ENCODE data around the gene UCP3. TPM values are rescaled to one million over a fixed set of nuclear protein-coding genes. Genes with fewer than 3 reads are reported as not detected.

Gene UCP3
- total RNA-seq, 1 experiment from 2014 or later, result 1.2 TPM

GRCh38 chr11:74024261-74025029 is 15.6 kb upstream of the UCP3 start:
- DNase-seq, result no peak
- H3K27me3 ChIP-seq, result no peaks in the 10 kb centered on the region
- no peak overlapping the region for H3K27ac ChIP-seq
- H3K4me1 ChIP-seq, result no peaks in the 10 kb centered on the region
- H3K36me3 ChIP-seq, result no peaks in the 10 kb centered on the region; the same call in 1 of the 2 replicates
- no peaks in the 10 kb centered on the region for H3K9me3 ChIP-seq (replicated peaks)
- no peak overlapping the region for H3K4me3 ChIP-seq

GRCh38 chr11:74023276-74023675 is 14.4 kb upstream of the UCP3 start:
- Histone ChIP-seq H3K4me1 (no peaks in the 10 kb centered on the region), H3K4me3 (no peak overlapping the region), H3K9me3 (replicated peaks) (no peaks in the 10 kb centered on the region), H3K27ac (no peak overlapping the region), H3K36me3 (no peaks in the 10 kb centered on the region; the same call in 1 of the 2 replicates), H3K27me3 (no peaks in the 10 kb centered on the region)
- no peak for DNase-seq

- no peaks in the 10 kb centered on the region for H3K4me1 ChIP-seq
- H3K36me3 ChIP-seq, result no peaks in the 10 kb centered on the region; the same call in 1 of the 2 replicates
- H3K9me3 ChIP-seq (replicated peaks), result no peaks in the 10 kb centered on the region
- no peak for DNase-seq
- no peaks in the 10 kb centered on the region for H3K27me3 ChIP-seq
- no peak overlapping the region for H3K27ac ChIP-seq
- no peak overlapping the region for H3K4me3 ChIP-seq
These were observed 13.7 kb upstream of the UCP3 start for GRCh38 chr11:74022546-74022945.

GRCh38 chr11:74021998-74022397 is 13.1 kb upstream of the UCP3 start:
- no peaks in the 10 kb centered on the region for H3K4me1 ChIP-seq
- H3K36me3 ChIP-seq, result peaks cover 4% of the 10 kb centered on the region; the same call in 1 of the 2 replicates
- no peak overlapping the region for H3K4me3 ChIP-seq
- no peak for DNase-seq
- H3K9me3 ChIP-seq (replicated peaks), result no peaks in the 10 kb centered on the region
- H3K27me3 ChIP-seq, result no peaks in the 10 kb centered on the region
- no peak overlapping the region for H3K27ac ChIP-seq

GRCh38 chr11:74020539-74020938 is 11.7 kb upstream of the UCP3 start:
- no peak for DNase-seq
- Histone ChIP-seq H3K36me3 (peaks cover 4% of the 10 kb centered on the region; the same call in 1 of the 2 replicates), H3K27me3 (no peaks in the 10 kb centered on the region), H3K9me3 (replicated peaks) (no peaks in the 10 kb centered on the region), H3K27ac (no peak overlapping the region), H3K4me1 (no peaks in the 10 kb centered on the region), H3K4me3 (no peak overlapping the region)

- peaks cover 4% of the 10 kb centered on the region; the same call in 1 of the 2 replicates for H3K36me3 ChIP-seq
- no peak for DNase-seq
- H3K27me3 ChIP-seq, result no peaks in the 10 kb centered on the region
- H3K27ac ChIP-seq, result no peak overlapping the region
- no peaks in the 10 kb centered on the region for H3K9me3 ChIP-seq (replicated peaks)
- H3K4me1 ChIP-seq, result no peaks in the 10 kb centered on the region
- H3K4me3 ChIP-seq, result no peak overlapping the region
These were observed 11.0 kb upstream of the UCP3 start for GRCh38 chr11:74019860-74020259.

GRCh38 chr11:74019104-74019738 is 10.3 kb upstream of the UCP3 start:
- no peak for DNase-seq
- Histone ChIP-seq H3K27ac (no peak overlapping the region), H3K4me3 (no peak overlapping the region), H3K27me3 (no peaks in the 10 kb centered on the region), H3K36me3 (peaks cover 4% of the 10 kb centered on the region; the same call in 1 of the 2 replicates), H3K9me3 (replicated peaks) (no peaks in the 10 kb centered on the region), H3K4me1 (no peaks in the 10 kb centered on the region)

GRCh38 chr11:74018331-74019005 is 9.6 kb upstream of the UCP3 start:
- no peak for DNase-seq
- H3K27me3 ChIP-seq, result no peaks in the 10 kb centered on the region
- H3K27ac ChIP-seq, result no peak overlapping the region
- H3K36me3 ChIP-seq, result peaks cover 4% of the 10 kb centered on the region; the same call in 1 of the 2 replicates
- H3K9me3 ChIP-seq (replicated peaks), result no peaks in the 10 kb centered on the region
- no peaks in the 10 kb centered on the region for H3K4me1 ChIP-seq
- no peak overlapping the region for H3K4me3 ChIP-seq

GRCh38 chr11:74017631-74018030 is 8.7 kb upstream of the UCP3 start:
- no peak overlapping the region for H3K27ac ChIP-seq
- no peaks in the 10 kb centered on the region for H3K4me1 ChIP-seq
- no peaks in the 10 kb centered on the region for H3K27me3 ChIP-seq
- no peak for DNase-seq
- H3K4me3 ChIP-seq, result no peak overlapping the region
- H3K9me3 ChIP-seq (replicated peaks), result no peaks in the 10 kb centered on the region
- H3K36me3 ChIP-seq, result peaks cover 4% of the 10 kb centered on the region; the same call in 1 of the 2 replicates

GRCh38 chr11:74015919-74016684 is 7.2 kb upstream of the UCP3 start:
- Histone ChIP-seq H3K4me3 (no peak overlapping the region), H3K9me3 (replicated peaks) (no peaks in the 10 kb centered on the region), H3K27ac (no peak overlapping the region), H3K36me3 (peaks cover 7% of the 10 kb centered on the region; the same call in 1 of the 2 replicates), H3K4me1 (no peaks in the 10 kb centered on the region), H3K27me3 (no peaks in the 10 kb centered on the region)
- DNase-seq, result no peak

- H3K27me3 ChIP-seq, result no peaks in the 10 kb centered on the region
- H3K4me3 ChIP-seq, result no peak overlapping the region
- H3K36me3 ChIP-seq, result peaks cover 7% of the 10 kb centered on the region; the same call in 1 of the 2 replicates
- no peaks in the 10 kb centered on the region for H3K9me3 ChIP-seq (replicated peaks)
- H3K27ac ChIP-seq, result no peak overlapping the region
- no peak for DNase-seq
- no peaks in the 10 kb centered on the region for H3K4me1 ChIP-seq
These were observed 6.0 kb upstream of the UCP3 start for GRCh38 chr11:74014880-74015279.

- H3K36me3 ChIP-seq, result peaks cover 7% of the 10 kb centered on the region; the same call in 1 of the 2 replicates
- DNase-seq, result no peak
- no peaks in the 10 kb centered on the region for H3K27me3 ChIP-seq
- no peak overlapping the region for H3K27ac ChIP-seq
- H3K4me3 ChIP-seq, result no peak overlapping the region
- H3K9me3 ChIP-seq (replicated peaks), result no peaks in the 10 kb centered on the region
- peaks cover 5% of the 10 kb centered on the region; the same call in 1 of the 2 replicates for H3K4me1 ChIP-seq
These were observed 4.3 kb upstream of the UCP3 start for GRCh38 chr11:74013141-74013540.

- Histone ChIP-seq H3K4me1 (peaks cover 5% of the 10 kb centered on the region; the same call in 1 of the 2 replicates), H3K9me3 (replicated peaks) (no peaks in the 10 kb centered on the region), H3K27ac (no peak overlapping the region), H3K4me3 (no peak overlapping the region), H3K27me3 (no peaks in the 10 kb centered on the region), H3K36me3 (peaks cover 4% of the 10 kb centered on the region; the same call in 1 of the 2 replicates)
- DNase-seq, result no peak
These were observed 3.4 kb upstream of the UCP3 start for GRCh38 chr11:74012074-74012809.
